GM21526 (cell line): Measurements from ENCODE around the gene STK32B.
"Not testable (repeated sequence)": the region's sequence is repeated elsewhere in the genome, so short reads cannot be mapped to it uniquely, and the experiment has no call there.

Source experiments
- ATAC-seq: cut with Tn5 transposase; IDR thresholded peaks from one replicate; pipeline ENCODE4 v1.9.1; 2021; ENCODE audit warnings: moderate library complexity; ENCODE audit not compliant: unreplicated experiment, low FRiP score

The STK32B gene

GRCh38 chr4:5156682-5157081, 105.4 kb downstream of the STK32B start:
- ATAC-seq = no peak

GRCh38 chr4:5157791-5158770, 106.8 kb downstream of the STK32B start:
- no peak for ATAC-seq

GRCh38 chr4:5158825-5159224, 107.5 kb downstream of the STK32B start:
- no peak for ATAC-seq

- ATAC-seq = no peak
Observed at GRCh38 chr4:5160668-5161067, 109.4 kb downstream of the STK32B start.

GRCh38 chr4:5162909-5163508, 111.7 kb downstream of the STK32B start:
- no peak for ATAC-seq

- ATAC-seq = no peak
Observed at GRCh38 chr4:5164221-5164912, 113.1 kb downstream of the STK32B start.

GRCh38 chr4:5165420-5166369, 114.4 kb downstream of the STK32B start:
- ATAC-seq = no peak

GRCh38 chr4:5166377-5166776, 115.1 kb downstream of the STK32B start:
- ATAC-seq = no peak

- ATAC-seq = no peak
Observed at GRCh38 chr4:5168891-5169290, 117.6 kb downstream of the STK32B start.

GRCh38 chr4:5175836-5176235, 124.6 kb downstream of the STK32B start:
- not testable (repeated sequence) for ATAC-seq

GRCh38 chr4:5184606-5185005, 133.3 kb downstream of the STK32B start:
- ATAC-seq = no peak

GRCh38 chr4:5185551-5185950, 134.3 kb downstream of the STK32B start:
- ATAC-seq = no peak

GRCh38 chr4:5186271-5187064, 135.2 kb downstream of the STK32B start:
- no peak for ATAC-seq

- no peak for ATAC-seq
Observed at GRCh38 chr4:5188130-5188529, 136.8 kb downstream of the STK32B start.

- no peak for ATAC-seq
Observed at GRCh38 chr4:5191831-5192230, 140.6 kb downstream of the STK32B start.

- no peak for ATAC-seq
Observed at GRCh38 chr4:5192271-5192670, 141.0 kb downstream of the STK32B start.

- no peak for ATAC-seq
Observed at GRCh38 chr4:5192678-5193077, 141.4 kb downstream of the STK32B start.

- ATAC-seq = no peak
Observed at GRCh38 chr4:5198656-5199541, 147.6 kb downstream of the STK32B start.
